ENCODE measurements around the gene DCST1. TPM values are rescaled to one million over a fixed set of nuclear protein-coding genes. Genes with fewer than 3 reads are reported as not detected.
"Not testable (repeated sequence)": the region's sequence is repeated elsewhere in the genome, so short reads cannot be mapped to it uniquely, and the experiment has no call there.

DCST1 gene, protein sequence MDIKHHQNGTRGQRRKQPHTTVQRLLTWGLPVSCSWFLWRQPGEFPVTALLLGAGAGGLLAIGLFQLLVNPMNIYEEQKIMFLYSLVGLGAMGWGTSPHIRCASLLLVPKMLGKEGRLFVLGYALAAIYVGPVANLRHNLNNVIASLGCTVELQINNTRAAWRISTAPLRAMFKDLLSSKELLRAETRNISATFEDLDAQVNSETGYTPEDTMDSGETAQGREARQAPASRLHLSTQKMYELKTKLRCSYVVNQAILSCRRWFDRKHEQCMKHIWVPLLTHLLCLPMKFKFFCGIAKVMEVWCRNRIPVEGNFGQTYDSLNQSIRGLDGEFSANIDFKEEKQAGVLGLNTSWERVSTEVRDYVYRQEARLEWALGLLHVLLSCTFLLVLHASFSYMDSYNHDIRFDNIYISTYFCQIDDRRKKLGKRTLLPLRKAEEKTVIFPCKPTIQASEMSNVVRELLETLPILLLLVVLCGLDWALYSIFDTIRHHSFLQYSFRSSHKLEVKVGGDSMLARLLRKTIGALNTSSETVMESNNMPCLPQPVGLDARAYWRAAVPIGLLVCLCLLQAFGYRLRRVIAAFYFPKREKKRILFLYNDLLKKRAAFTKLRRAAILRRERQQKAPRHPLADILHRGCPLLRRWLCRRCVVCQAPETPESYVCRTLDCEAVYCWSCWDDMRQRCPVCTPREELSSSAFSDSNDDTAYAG
- not detected in 2 replicates for total RNA-seq (ENCODE audit: low replicate concordance)
- long read RNA-seq, result 0 reads

DNA sequence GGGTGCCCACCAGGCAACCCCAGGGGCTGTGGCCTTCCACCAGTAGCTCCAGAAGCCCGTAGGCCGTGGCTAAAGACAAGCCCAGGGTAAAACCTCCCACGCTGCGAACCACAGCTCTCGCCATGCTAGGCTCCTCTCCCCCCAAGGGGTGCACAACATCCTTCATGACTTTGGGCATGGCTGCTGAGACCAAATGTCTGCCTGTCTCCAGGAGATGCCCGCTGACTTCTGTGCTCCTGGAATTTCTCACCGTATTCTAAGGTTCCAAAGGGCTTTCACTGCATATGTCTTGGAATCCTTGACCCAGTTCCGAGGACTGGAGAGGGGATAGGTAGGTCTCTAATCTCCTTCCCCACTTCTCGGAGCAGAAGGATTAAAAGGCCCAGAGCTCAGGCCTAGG is at the start of gene DCST1, which contains the start of gene DCST2:
TSS of gene DCST1 (plus strand) at position 301 of the 400 bp plus-strand sequence. CDS start 213 bp downstream, outside the sequence.
TSS of gene DCST2 (minus strand) at position 258 of the 400 bp plus-strand sequence. CDS start at position 178, 80 bp downstream.
- H3K36me3 Mint-ChIP-seq, result no peaks in the 10 kb centered on the region
- TF ChIP-seq CTCF (conservative IDR thresholded peaks at IDR 0.05), result no peak
- no peaks in the 10 kb centered on the region for H3K9me3 Mint-ChIP-seq
- H3K4me3 Mint-ChIP-seq, result no peak within 1 kb of the TSS
- H3K4me1 Mint-ChIP-seq (ENCODE audit: unreplicated experiment), result no peaks in the 10 kb centered on the region
- peak within 1 kb of the TSS; percentile 36 for H3K27ac Mint-ChIP-seq
- peaks cover 4% of the 10 kb centered on the region for H3K27me3 Mint-ChIP-seq
- no peak for DNase-seq (ENCODE audit: extremely low spot score, unreplicated experiment)

DNA sequence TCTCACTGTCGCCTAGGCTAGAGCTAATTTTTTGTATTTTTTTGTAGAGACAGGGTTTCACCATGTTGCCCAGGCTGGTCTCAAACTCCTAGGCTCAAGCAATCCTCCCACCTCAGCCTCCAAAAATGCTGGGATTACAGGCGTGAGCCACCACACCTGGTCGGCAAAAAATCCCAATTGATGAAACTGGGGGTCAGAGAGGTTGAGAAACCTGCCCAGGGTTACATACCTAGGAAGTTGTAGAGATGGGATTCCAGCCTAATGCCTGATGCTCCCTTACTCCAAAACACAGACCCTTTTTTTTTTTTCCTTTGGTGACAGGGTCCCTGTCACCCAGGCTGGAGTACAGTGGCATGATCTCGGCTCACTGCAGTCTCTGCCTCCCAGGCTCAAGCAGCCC is 46.9 kb upstream of the DCST1 start:
- not testable (repeated sequence) for H3K9me3 Mint-ChIP-seq, H3K27ac Mint-ChIP-seq, H3K27me3 Mint-ChIP-seq

GRCh38 chr1:154987326-154987725 is 46.3 kb upstream of the DCST1 start:
- no peak overlapping the region for H3K4me3 Mint-ChIP-seq
- TF ChIP-seq CTCF (conservative IDR thresholded peaks at IDR 0.05), result no peak

More for the DNA sequence above, 46.9 kb upstream of the DCST1 start:
- H3K4me3 Mint-ChIP-seq; DNase-seq (ENCODE audit: extremely low spot score, unreplicated experiment); H3K4me1 Mint-ChIP-seq (ENCODE audit: unreplicated experiment); H3K36me3 Mint-ChIP-seq: not testable (repeated sequence)

DNA sequence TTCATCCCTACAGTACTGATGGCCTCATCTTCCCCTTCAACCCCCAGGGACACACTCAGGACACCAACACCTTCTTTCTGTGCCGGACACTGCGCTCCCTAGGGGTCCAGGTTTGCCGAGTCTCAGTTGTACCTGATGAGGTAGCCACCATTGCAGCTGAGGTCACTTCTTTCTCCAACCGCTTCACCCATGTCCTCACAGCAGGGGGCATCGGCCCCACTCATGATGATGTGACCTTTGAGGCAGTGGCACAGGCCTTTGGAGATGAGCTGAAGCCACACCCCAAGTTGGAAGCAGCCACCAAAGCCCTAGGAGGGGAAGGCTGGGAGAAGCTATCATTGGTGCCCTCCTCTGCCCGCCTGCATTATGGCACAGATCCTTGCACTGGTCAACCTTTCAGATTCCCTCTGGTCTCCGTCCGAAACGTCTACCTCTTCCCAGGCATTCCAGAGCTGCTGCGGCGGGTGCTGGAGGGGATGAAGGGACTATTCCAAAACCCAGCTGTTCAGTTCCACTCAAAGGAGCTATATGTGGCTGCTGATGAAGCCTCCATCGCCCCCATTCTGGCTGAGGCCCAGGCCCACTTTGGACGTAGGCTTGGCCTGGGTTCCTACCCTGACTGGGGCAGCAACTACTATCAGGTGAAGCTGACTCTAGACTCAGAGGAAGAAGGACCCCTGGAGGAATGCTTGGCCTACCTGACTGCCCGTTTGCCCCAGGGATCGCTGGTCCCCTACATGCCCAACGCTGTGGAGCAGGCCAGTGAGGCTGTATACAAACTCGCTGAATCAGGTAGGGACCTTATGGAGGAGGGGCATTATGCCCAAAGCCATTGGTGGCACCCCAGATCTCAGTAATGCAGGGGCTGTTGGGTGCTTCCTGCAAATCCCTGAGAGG is 45.3 kb upstream of the DCST1 start:
- peaks cover 4% of the 10 kb centered on the region for H3K36me3 Mint-ChIP-seq
- no peaks in the 10 kb centered on the region for H3K9me3 Mint-ChIP-seq
- peaks cover 4% of the 10 kb centered on the region for H3K4me1 Mint-ChIP-seq (ENCODE audit: unreplicated experiment)
- no peaks in the 10 kb centered on the region for H3K27me3 Mint-ChIP-seq
- H3K27ac Mint-ChIP-seq, result no peak overlapping the region
- TF ChIP-seq CTCF (conservative IDR thresholded peaks at IDR 0.05), result no peak
- no peak for DNase-seq (ENCODE audit: extremely low spot score, unreplicated experiment)
- no peak overlapping the region for H3K4me3 Mint-ChIP-seq

More at GRCh38 chr1:154987326-154987725, 46.3 kb upstream of the DCST1 start:
- peaks cover 4% of the 10 kb centered on the region for H3K4me1 Mint-ChIP-seq (ENCODE audit: unreplicated experiment)
- DNase-seq (ENCODE audit: extremely low spot score, unreplicated experiment), result no peak
- H3K27me3 Mint-ChIP-seq, result no peaks in the 10 kb centered on the region
- peaks cover 4% of the 10 kb centered on the region for H3K36me3 Mint-ChIP-seq
- H3K27ac Mint-ChIP-seq, result no peak overlapping the region
- no peaks in the 10 kb centered on the region for H3K9me3 Mint-ChIP-seq

- Mint-ChIP-seq H3K27me3 (no peaks in the 10 kb centered on the region), H3K27ac (no peak overlapping the region), H3K4me3 (no peak overlapping the region), H3K4me1 (ENCODE audit: unreplicated experiment) (peaks cover 4% of the 10 kb centered on the region), H3K36me3 (peaks cover 4% of the 10 kb centered on the region), H3K9me3 (no peaks in the 10 kb centered on the region)
- TF ChIP-seq CTCF (conservative IDR thresholded peaks at IDR 0.05), result no peak
- no peak for DNase-seq (ENCODE audit: extremely low spot score, unreplicated experiment)
These were observed 44.3 kb upstream of the DCST1 start for GRCh38 chr1:154989195-154989860.

All from type B pancreatic cell (in vitro differentiated cells).